GM13976 (cell line): ENCODE measurements around the gene MED13L.

ENCODE experiments used
- DNase-seq: peaks from one replicate; pipeline ENCODE4 v3.0.0; 2012; ENCODE audit warnings: low spot score
- in situ Hi-C: fragments of 300-500 bp; cut with MboI; formaldehyde crosslinking; loops from one replicate; pipeline ENCODE4 v1.12.0; 2022; ENCODE audit warnings: low sequenced_read_pairs, mixed read lengths, inconsistent platforms; ENCODE audit not compliant: unreplicated experiment
- TF ChIP-seq, protein P1 (sequence below): IDR thresholded peaks from 2 replicates; pipeline ENCODE4 v1.5.1; 2012; ENCODE audit warnings: borderline replicate concordance, mild to moderate bottlenecking; ENCODE audit not compliant: insufficient read depth; ENCODE audit errors: extremely low read depth, missing control alignments, control extremely low read depth

The MED13L gene

DNA sequence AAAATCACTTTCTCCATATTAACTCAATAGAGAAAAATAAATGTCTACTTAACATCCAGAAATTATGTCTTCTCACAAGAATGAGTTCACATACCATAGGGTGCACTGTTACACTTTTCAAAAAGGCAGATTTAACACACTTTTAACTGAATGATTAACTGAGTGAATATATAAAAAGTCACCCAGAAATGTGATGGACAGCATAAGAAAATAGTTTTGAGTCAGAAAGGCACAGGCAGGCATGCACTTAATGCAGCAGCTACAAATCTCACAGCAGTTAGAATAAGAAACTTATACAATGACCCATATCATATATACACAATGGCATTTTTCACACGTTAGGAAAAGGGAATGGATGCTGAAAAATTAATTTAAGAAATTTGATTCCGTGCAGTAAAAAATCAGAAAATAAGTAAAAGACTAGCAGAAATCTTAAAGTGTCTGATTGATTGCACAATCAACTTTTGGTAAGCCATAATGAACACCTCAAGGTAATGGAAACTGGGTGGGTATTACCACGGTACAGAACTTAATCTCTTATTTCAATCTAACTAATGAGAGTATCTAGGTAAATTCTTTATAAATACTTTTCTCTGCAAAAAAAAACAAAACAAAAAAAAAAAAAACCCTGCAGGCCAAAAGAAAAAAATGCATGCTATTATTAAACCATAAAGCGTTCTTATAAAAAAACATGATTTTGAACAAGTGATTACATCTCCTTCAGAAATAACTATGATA is 3.5 kb downstream of the MED13L start:
- TF ChIP-seq, protein P1, sequence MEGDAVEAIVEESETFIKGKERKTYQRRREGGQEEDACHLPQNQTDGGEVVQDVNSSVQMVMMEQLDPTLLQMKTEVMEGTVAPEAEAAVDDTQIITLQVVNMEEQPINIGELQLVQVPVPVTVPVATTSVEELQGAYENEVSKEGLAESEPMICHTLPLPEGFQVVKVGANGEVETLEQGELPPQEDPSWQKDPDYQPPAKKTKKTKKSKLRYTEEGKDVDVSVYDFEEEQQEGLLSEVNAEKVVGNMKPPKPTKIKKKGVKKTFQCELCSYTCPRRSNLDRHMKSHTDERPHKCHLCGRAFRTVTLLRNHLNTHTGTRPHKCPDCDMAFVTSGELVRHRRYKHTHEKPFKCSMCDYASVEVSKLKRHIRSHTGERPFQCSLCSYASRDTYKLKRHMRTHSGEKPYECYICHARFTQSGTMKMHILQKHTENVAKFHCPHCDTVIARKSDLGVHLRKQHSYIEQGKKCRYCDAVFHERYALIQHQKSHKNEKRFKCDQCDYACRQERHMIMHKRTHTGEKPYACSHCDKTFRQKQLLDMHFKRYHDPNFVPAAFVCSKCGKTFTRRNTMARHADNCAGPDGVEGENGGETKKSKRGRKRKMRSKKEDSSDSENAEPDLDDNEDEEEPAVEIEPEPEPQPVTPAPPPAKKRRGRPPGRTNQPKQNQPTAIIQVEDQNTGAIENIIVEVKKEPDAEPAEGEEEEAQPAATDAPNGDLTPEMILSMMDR, result no peak
- in situ Hi-C loops, result no loop called here
- no peak for DNase-seq

DNA sequence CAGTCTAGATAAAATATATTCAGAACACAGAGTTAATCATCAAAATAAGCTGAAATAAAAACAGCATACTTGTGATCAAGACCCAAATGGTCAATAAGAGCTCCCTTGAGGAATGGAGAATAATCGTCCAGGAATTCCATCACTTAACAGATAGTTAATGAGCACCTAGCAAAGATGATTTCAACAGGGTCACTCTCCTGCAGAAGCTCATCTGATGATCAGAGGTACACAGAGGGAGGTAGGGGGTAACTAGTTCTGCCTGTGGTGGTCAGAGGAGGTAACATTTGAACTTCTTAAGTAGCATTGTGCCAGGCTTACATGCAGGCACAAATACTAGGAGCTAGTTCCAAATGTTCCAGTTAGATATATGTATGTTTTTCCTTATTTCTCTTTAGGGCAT is 9.5 kb downstream of the MED13L start:
- in situ Hi-C loops, result no loop called here
- TF ChIP-seq, protein P1, result no peak

DNA sequence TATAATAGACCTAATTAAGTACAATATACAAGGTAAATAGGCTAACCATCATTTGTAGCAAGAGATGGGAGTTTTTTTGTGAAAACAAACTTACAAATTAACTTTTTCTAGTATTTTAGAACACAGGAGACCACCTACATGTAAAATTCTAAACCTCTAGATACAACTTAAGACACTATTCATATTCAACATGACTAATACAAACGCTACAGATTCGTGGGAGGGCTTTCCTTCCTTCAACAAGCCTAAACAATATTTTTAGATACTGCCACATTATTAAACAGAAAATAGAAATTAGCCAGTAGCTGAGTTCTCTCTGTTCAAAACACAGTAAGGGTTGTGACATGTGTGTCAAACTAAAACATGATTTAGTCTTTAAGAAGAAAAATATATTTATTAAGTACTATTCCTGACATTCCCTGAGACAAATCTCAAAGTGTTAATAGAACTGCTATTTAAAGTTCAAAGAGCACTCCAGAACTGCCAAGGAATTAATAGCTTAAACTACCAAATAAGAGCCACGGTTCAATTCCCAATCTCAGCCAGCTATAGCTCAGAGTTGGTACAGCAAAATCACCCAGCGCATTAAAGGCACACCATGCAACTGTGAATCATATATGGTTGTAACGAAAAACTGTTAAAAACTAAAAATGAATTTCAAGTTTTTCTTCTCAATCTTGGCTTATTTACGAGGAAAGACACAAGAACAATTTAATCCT is 10.7 kb downstream of the MED13L start:
- in situ Hi-C loops, result no loop called here
- no peak for DNase-seq
- TF ChIP-seq, protein P1, result no peak

More for the DNA sequence above, 9.5 kb downstream of the MED13L start:
- no peak for DNase-seq

DNA sequence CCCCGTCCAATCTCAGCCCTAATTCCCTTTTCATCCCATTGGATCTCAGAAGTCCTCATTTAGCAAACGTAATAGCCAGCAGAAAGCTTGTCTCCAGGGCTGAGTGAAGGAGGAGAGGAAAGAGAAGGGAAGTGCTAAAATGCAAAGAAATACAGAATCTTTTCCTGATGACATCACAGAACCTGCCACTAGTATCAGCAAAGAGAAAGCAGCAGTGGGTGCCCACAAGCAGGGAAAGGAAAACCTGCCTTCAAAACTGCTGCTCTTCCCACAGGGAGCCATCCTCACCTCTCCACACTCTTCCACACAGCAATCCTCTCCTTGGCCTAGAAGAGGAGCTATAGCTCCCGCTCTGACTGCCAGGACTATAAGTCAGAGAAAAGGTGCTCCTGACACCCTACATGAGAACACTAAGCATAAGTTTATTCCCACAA is 11.3 kb downstream of the MED13L start:
- DNase-seq, result no peak
- in situ Hi-C loops, result no loop called here
- TF ChIP-seq, protein P1, result no peak

DNA sequence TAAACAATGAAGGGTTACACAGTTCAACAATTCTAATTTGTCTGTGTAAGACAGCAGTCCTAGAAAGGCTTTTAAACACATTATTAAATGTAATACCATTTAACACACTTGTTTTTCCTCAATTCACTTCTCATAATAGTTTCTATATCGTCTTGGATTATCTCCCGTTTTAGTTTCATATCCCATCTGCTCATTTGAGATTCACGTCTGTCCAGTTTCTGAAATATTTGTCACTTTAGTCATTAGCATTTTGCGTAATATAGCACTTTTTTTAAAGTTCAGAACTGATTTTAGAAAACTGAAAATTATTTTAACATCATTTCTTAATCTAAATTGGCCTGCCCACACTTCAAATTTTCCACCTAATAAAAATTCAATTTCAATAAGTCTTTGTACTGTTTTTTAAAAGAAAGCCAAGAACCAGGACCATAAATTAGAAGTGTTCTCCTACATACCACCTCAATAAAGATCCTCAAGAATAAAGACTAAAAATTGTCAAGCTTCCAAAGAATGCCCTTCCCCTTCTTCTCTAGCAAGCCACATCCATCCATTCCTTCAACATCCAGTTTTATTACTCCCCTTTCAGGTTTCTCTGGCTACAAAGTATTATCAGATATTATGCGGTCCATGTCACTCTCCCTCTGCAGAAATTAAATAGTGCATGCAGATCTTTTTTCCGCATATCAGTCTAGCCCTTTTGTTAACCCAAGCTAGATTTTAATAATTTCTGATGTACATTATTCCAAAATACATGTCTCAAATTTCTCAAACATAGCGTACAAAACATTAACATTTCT is 11.9 kb downstream of the MED13L start:
- TF ChIP-seq, protein P1, result no peak
- DNase-seq, result no peak
- in situ Hi-C loops, result no loop called here

DNA sequence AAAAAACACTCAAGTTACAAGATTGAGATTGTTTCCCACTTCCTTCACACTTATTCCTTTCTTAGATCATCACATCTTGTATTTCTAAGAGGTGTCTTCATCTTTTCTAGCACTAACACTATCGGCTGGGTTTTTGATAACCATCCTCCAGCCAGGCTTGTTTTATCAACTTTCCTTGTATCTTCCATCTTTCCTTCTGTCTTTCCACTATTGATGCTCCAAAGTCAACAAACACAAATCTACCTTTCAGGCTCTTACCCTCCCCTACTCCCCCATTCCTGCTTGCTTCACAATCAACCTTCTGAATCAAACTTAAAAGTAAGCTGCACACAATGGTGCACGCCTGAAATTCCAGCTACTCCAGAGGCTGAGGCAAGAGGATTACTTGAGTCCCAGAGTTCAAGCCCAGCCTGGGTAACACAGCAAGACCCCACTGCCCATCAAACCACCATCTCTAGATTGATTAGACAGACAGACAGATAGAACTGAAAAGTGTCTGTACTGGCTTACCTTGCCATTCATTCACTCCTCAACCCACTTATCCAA is 12.9 kb downstream of the MED13L start:
- no peak for DNase-seq
- TF ChIP-seq, protein P1, result no peak
- in situ Hi-C loops, result no loop called here
